NCI-H128 (cell line): ENCODE data around the gene WIPF1.

ENCODE experiments used
- DNase-seq: peaks from one replicate; lab custom pipeline; 2025; ENCODE audit not compliant: unreplicated experiment; lab: John Stamatoyannopoulos, UW

The WIPF1 gene, protein sequence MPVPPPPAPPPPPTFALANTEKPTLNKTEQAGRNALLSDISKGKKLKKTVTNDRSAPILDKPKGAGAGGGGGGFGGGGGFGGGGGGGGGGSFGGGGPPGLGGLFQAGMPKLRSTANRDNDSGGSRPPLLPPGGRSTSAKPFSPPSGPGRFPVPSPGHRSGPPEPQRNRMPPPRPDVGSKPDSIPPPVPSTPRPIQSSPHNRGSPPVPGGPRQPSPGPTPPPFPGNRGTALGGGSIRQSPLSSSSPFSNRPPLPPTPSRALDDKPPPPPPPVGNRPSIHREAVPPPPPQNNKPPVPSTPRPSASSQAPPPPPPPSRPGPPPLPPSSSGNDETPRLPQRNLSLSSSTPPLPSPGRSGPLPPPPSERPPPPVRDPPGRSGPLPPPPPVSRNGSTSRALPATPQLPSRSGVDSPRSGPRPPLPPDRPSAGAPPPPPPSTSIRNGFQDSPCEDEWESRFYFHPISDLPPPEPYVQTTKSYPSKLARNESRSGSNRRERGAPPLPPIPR

DNA sequence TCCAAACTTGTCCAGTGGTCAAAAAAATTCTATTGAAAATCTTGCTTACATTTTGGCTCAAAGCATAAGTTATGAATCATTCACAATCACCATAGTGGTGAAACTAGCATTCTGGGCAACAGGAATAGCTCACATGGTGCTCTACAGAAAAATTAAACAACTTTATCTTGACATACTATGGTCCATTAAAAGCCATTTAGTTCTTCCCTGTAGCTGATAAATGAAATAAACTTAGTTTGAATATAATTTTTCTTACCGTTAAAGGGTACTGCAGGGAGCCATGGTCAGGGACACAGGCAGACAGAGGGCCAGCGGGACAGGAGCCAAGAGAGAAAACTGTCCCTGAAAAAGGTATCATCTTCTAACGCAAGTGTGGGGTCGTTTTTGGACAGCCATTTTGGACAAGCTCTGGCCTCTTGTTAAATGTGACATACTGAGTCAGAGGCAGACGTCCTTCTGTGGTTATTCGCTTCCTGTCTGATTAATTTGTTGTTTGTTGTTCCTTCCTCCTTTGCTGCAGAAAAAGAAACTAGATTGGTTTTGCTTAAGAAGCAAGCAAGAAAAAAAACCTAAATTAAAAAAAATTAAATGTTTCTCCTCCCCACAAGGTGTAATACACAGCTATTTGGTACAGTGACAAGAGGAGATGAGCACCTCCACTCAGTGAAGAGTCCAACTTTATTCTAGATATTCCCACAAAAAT is at the start of gene WIPF1:
TSS of gene WIPF1 (minus strand) at position 460 of the 703 bp plus-strand sequence. CDS start 12,231 bp downstream, outside the sequence.
- no peak for DNase-seq

DNA sequence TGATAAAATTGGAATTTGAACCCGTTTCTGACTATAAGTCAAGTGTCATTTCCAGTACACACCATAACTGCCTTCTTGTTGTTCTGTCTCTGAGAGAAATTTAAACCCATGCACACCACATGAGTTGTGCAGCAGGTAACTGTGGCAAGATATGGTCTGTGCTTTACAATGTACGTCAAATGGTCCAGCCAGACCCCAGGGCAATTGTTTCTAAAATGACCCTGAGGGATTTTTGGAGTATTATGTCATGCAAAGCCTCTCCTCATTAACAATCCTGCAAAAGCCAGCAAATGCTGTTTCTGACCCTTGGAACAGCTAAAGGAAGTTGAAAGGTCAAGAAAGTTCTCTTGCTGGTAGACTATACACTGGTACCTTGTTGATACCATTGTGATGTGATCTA is 47.7 kb upstream of the WIPF1 start:
- no peak for DNase-seq

DNA sequence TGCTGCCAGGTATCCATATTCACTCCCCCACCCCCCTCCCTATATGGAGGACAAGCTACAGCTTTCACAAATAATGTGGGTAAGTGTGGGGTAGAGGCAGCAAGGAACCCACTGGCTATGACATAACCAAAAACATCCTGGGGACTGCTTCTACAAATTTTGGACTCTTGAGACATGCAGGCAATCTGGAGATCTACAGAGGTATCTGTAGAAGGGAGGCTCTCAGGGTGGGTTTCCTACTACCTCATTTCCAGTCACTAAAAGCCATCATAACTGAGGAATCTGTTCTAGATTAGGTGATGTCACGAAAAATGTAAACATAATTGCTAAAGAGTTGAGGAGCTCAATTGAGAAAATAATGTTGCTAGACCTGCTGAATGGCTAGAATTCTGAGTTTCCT is 46.8 kb upstream of the WIPF1 start:
- DNase-seq, result no peak

DNA sequence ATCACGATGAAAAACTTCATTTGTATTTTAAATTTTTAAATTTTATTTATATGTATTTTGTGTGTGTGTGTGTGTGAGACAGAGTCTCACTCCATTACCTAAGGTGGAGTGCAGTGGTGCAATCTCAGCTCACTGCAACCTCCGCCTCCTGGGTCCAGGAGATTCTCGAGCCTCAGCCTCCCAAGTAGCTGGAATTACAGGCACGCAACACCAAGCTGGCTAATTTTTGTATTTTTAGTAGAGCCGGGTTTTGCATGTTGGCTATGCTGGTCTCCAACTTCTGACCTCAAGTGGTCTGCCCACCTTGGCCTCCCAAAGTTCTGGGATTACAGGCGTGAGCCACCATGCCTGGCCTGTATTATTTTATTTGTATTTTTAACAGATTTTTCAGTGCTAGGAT is 45.8 kb upstream of the WIPF1 start:
- DNase-seq, result no peak

DNA sequence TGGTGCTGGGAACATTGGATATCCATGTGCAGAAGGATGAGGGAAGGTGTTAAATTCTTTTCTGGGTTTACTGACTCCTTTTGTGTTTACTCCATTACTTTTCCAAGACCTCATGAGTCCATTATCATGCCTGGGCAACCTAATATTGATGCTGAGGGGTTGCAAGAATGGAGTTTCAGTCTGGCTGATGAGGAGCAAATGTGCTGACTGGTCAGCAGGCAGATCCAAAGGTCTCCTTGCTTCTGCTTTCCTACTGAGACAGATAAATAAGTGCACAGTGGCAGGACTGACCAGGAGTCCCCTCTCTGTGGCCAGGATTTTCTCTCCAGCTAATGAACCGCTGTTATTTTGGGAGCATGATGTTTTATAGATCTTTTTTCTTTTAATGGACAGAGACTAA is 43.6 kb upstream of the WIPF1 start:
- no peak for DNase-seq

DNA sequence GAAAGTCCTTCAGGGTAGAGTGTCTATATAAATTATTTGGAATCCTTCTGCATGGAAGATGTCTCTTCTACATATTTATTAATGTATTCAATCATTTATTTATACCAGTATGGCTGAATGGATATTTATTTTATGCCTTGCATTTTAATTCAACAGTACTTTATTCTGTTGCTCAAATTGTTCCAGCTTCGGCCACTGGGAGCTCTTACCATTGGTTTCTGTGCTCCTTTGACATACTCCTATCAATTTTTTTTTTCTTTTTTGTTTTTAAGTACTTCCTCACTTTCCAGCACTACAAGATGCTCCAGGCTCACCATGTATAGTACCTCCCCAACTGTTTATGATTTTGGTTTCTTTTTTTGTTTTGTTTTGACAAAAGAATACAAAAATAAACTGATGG is 39.4 kb upstream of the WIPF1 start:
- DNase-seq, result no peak

DNA sequence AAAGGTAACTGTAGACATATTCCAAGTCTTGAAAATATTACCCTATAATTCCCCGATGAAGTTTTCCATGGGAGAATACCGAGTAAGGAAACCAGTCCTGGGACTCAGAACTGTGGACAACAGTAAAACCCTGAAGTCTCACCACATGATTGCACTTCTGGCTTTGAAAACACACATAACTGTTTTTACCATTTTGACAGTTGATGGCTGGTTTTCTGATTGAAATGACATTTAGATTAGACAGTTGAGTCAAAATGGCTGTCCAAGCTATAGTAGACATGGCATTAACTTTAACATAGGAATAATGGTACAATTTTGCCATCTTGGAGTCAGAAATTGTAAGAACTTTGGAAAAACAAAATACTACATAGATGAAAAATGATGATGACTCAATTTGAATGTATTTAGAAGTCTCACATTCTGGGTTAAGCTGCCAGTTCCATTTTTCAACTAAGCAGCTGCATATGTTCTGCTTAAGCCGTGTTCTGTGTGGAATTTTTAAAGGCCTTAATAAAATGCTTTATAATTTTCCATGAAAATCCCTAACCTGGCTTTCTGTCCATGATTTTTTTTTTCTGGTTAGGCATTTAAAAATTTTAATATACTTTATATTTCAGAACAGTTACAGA is 38.3 kb upstream of the WIPF1 start:
- no peak for DNase-seq

DNA sequence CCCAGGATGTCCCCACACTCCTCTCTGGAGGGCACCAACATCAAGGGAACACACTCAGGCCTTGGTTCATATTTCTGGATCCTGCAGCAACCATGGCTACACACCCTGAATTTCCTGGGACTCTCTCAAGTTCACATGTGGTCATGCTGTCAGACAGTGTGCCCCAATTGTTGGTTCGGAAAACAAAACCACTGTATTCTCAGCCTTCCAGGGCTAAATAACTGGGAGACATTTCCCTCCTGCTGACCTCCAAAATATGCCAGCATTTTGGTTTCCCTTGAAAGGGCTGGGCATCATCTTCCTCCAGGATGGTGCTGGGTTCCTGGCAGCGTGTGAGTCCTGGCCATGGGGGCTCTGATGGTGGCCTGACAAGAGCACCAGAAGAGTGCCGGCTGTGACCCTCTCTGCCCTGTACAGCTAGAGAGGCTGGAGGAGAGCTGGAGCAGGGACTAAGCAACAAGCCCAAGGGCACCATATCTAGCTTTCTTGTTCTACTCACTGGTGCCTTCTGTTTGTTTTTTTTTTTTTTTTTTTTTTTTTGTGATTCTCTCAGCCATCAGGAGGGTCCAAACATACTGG is 37.5 kb upstream of the WIPF1 start:
- no peak for DNase-seq

DNA sequence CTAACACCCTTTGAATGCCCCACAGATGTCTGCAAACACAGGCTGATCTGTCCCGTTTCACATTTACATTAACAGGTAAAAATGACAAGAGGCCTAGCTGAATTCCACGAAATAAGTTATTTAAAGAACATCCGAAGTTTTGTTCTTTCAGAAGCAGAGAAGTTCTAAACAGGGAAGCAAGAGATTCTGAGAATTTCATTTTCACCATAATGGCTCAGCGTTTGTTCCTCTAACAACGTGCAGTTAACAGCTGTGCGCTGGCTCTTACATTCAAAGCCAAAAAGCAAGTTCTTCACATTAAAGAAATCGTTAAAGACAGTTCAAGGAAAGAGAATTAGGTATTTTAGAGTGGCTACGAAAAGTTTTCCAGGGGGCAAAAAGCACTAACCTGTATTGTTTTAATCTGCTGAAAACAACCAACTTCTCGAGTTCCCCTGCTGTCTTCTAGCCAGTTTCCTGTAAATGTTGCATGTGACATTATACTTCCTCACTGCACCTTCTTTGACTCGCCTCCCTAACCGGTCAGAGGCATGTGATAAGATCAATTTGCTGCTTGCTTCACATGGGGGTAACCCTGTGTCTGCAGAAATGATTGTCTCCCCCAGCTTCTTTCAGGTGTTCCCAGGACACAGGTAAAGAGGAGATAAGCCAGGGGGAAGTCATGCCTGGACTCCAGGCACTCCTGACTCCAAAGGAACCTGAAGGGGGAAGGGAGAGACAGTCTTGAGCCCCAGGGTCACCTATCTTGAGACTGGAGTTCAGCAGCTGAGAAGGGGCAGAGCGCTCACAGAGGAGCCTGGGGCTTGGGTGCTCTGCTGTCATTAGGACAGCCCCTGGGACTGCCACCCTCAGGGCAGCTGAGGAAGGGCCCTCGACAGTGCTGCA is 36.8 kb upstream of the WIPF1 start:
- no peak for DNase-seq

DNA sequence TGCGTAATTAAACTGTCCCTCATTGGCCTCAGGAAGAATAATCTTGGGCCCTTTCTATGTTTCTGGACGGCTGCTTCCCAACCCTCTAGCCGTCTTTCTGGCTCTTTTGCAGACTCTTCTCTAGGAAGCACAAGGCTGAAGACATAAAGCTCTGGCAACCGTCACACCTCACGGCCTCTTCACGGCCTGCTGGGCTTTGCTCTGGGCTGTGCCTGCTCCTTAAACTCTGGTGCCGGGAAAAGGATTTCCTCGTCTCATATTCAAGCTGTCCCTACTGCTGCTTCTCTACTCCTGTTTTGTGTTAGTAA is 36.0 kb upstream of the WIPF1 start:
- DNase-seq, result no peak

DNA sequence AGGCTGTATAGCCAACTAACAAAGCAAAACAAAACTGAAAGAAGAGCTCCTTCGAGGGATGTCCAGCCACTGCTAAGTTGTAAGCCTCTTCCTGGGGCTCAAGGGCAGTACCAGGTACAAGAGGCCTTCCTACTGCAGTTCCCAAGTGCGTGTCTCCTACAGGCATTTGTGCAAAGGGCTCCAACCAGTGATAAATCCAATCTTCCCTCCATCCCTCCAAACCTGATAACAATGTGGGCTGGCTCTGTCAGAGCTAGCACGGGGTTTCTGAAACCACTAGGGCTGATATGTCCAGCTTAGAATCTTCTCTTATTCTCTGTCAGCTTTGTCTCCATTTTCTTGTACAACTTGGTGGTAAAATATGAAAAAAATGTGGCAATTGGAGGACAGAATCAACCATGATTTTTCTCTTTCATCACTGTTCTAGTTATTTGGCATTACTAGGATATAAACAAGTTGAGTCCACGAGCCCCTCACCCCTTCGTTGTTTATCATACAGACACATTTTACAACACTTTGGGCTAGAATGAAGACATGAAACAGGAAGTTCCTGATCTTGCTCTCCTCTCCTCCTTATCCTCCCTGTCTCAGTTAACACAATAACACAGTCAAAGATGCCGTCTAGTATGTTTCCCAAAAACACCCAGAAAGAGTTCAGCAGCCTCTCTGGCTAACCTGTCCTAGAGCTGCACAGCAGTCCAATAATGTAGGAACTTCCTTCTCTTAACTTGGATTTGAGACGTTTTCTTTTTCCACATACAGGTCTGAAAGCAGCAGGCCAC is 35.4 kb upstream of the WIPF1 start:
- no peak for DNase-seq

DNA sequence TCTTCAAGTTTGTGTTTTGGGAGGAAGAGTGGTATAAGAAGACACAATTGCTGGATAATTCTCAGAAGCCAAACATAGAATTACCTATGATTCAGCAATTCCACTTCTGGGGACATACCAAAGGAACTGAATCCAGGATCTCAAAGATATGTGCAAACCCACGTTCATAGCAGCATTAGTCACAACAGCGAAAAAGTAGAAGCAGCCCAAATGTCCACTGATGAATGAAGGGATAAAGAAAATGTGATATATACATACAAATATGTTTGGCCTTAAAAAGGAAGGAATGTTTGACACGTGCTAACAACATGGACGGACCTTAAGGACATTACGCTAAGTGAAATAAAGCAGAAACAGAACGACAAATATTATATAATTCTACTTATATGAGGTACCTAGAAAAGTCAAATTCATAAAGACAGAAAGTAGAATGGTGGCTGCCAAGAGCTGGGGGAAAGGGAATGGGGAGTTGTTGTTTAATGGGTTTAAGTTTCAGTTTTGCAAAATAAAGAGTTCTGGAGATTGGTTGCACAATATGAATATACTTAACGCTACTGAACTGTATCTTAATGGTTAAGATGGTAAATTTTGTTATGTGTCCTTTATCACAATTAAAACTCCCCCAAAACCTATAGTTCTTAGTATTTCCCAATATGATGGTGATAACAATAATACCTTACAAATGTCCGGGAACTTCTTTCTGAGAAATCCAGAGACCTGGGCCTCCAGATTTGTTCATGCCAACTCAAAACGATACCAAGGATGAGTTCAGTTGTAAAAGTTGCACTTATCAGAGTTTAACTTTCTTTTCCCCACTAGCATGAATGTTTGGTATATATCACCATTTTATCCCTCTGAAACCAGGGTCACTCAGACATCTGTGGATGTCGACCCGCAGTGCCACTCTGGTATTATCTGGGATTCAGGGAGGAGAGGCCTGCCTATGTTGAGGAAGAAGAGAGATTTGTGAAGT is 33.7 kb upstream of the WIPF1 start:
- no peak for DNase-seq

DNA sequence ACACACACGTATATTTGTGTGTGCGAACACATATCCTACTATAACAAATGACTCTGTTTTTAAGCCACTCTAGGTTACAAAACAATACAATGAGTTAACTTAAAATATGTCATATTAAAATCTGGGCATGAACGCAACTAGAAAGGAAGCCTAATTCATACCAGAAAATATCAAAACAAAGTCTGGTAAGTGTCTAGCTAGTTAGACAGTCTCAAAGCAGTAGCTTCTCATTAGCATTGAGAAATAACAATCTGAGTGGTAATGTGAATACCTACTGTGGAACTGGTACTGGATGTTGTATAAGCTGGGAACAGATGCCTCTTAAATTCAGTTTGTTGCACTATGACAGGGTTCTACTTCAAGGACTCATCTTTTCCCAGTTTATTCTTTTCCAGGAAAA is 32.5 kb upstream of the WIPF1 start:
- DNase-seq, result no peak

DNA sequence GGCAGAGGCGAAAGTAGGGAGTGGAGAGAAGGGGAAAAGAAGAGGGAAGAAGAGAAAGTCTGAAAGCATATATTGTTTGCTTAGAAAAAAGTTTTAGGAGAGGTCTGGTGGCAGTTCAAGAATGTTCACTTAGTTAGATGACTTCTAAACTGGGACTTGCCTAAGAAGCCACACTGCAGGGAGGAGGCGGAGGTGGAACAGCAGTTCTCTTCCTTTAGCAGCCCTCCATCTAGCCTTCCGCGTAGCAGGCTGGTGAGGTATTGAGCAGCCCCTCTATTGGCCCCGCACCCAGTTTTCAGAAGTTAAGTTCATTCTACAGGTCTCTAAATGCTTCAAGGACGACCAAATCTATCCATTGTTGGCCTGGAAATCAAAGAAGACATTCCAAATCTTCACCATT is 31.9 kb upstream of the WIPF1 start:
- no peak for DNase-seq

DNA sequence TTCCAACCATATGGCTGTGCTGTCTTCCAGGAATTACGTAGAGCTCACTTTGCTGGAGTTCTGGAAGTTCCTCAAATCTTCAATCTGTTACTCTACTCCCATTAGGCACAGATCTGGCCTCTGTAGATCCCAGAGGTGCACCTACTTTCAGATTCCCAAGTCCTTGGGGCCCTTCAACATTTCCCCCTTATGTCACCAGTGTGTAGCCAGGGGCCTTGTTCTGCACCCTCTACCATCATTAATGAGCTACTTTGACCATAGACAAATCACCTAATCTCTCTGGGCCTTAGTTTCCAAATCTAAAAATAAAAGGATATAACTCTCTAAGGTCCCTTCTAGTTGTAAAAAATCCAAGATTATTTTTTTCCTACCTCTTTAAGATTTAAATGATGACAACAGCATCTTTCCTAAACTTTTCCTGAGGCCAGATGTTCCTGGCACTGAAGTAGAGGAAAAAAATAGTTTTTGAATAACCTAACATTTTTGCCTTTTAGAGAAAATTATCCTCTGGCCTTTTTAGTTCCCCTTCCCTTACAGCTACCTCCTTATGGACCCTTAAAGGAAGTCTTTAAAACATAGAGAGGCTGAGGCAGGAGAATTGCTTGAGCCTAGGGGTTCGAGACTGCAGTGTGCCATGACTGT is 31.0 kb upstream of the WIPF1 start:
- no peak for DNase-seq

DNA sequence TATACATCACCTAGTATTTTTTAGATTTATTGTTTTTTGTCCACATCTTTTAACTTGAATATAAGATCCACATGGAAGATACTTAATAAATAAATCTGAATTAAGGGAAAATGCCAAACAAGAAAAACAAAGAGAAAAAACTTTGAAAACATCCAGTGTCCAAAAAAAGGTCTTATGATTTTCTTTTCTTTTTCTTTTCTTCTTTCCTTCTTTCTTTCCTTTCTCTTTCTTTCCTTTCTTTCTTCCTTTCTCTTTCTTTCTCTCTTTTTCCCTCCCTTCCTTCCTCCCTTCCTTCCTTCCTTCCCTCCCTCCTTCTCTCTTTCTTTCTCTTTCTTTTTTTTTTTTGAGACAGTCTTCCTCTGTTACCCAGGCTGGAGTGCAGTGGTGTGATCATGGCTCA is 29.6 kb upstream of the WIPF1 start:
- DNase-seq, result no peak

DNA sequence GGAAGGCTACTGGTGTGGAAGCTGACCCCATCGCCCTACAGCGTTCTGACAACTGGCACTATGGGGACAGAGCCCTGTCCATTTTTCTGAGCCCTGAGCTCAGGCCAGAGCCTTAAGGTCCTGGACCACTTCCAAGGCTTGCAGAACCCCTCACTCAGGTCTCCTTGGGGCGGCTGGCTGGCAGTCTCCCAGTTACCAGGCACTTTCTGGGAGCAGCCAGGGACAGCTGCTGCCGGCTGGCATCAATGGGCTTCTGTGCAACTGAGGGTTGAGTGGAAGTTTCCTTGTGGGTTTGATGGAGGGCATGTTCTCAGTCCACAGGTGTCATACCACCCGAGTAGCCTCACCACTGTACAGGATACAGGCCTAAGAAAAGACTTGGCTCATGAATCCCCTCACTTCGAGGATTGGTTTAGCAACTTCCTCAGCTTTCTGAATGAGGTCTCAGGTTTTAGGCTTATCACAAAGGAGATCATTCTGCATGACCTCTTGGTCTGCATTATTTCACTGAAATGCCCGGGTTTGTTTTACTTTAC is 27.4 kb upstream of the WIPF1 start:
- no peak for DNase-seq

DNA sequence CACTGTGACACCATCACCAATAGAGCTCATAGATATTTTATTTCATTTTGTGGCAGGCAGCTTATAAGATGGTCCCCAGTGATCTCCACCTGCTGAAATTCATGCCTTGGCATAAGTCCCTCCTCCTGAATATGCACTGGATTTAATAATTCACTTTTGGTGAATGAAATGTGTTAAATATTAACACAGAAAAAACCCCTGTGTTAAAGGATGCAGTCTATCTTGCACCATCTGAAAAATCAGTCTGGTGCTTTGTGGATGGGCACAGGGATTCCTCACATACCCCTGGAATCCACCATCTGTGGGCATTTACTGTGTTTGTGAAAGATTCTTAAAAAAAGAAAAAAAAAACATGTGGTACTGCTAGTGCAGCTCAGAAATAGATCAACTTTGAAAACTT is 26.1 kb upstream of the WIPF1 start:
- DNase-seq, result no peak
